Smooth muscle cell (in vitro differentiated cells): ENCODE results near the gene RNF213. TPM values are rescaled to one million over a fixed set of nuclear protein-coding genes. Genes with fewer than 3 reads are reported as not detected.

Experiments
- DNase-seq: peaks from one replicate; lab custom pipeline; 2025; ENCODE audit not compliant: unreplicated experiment; lab: John Stamatoyannopoulos, UW
- H2AFZ ChIP-seq: fragments of 200-600 bp; sonication (generic); 2 replicates; pipeline ENCODE4 v1.6.0; 2016; ENCODE audit warnings: antibody characterized with exemption, low read depth, mild to moderate bottlenecking
- H3F3A ChIP-seq: fragments of 200-600 bp; sonication (generic); 2 replicates; pipeline ENCODE4 v1.6.0; 2017; ENCODE audit warnings: antibody characterized with exemption, low read depth
- H3K27ac ChIP-seq: fragments of 200-600 bp; sonication (generic); 2 replicates; pipeline ENCODE4 v1.5.1; 2016; ENCODE audit warnings: low read depth, mild to moderate bottlenecking
- H3K27me3 ChIP-seq: fragments of 200-600 bp; sonication (generic); 2 replicates; pipeline ENCODE4 v1.6.1; 2016; ENCODE audit warnings: low read depth, mild to moderate bottlenecking
- H3K36me3 ChIP-seq: fragments of 200-600 bp; sonication (generic); 2 replicates; pipeline ENCODE4 v1.5.1; 2016; ENCODE audit warnings: low read depth
- H3K4me1 ChIP-seq: fragments of 200-600 bp; sonication (generic); 2 replicates; pipeline ENCODE4 v1.5.1; 2016; ENCODE audit warnings: low read depth
- H3K4me2 ChIP-seq: fragments of 200-600 bp; sonication (generic); 2 replicates; pipeline ENCODE4 v1.6.0; 2016; ENCODE audit warnings: mild to moderate bottlenecking
- H3K4me3 ChIP-seq: fragments of 200-600 bp; sonication (generic); 2 replicates; pipeline ENCODE4 v1.5.1; 2016; ENCODE audit warnings: mild to moderate bottlenecking
- H3K79me2 ChIP-seq: fragments of 200-600 bp; sonication (generic); 2 replicates; pipeline ENCODE4 v1.6.0; 2016; ENCODE audit warnings: low read depth, mild to moderate bottlenecking
- H3K9ac ChIP-seq: fragments of 200-600 bp; sonication (generic); 2 replicates; pipeline ENCODE4 v1.6.0; 2016; ENCODE audit warnings: low read depth
- H3K9me3 ChIP-seq: fragments of 200-600 bp; sonication (generic); replicated peaks from 2 replicates; pipeline ENCODE4 v1.5.1; 2016; ENCODE audit warnings: low read depth
- H4K20me1 ChIP-seq: fragments of 200-600 bp; sonication (generic); 2 replicates; pipeline ENCODE4 v1.6.0; 2016; ENCODE audit warnings: low read depth
- CTCF ChIP-seq: fragments of 200-600 bp; sonication (generic); IDR thresholded peaks from 2 replicates; pipeline ENCODE4 v1.5.1; 2017; ENCODE audit warnings: borderline replicate concordance, mild to moderate bottlenecking, antibody characterized with exemption; ENCODE audit not compliant: insufficient read depth, poor library complexity, severe bottlenecking
- WGBS: methylation state at CpG from one replicate; pipeline ENCODE4 v1.1.7; 2016; ENCODE audit warnings: low lambda C conversion rate; 5-methylcytosine and 5-hydroxymethylcytosine counted together
- polyA plus RNA-seq: library from polyadenylated mRNA; unstranded; fragments of >200 nt; fragmentation: Nextera tagmentation; extraction: Ambion mirVana; gene quantifications from 2 replicates; pipeline ENCODE4 v1.2.1, GENCODE V29; 2016
- total RNA-seq: library from RNA; depleted of rRNA; stranded (reverse); fragments of >200 nt; gene quantifications from 2 replicates; pipeline ENCODE4 v1.2.3, GENCODE V29; 2014

Gene RNF213
- total and polyA plus RNA-seq, 2 experiments from 2014 or later: 12.8 to 43.0 TPM

DNA sequence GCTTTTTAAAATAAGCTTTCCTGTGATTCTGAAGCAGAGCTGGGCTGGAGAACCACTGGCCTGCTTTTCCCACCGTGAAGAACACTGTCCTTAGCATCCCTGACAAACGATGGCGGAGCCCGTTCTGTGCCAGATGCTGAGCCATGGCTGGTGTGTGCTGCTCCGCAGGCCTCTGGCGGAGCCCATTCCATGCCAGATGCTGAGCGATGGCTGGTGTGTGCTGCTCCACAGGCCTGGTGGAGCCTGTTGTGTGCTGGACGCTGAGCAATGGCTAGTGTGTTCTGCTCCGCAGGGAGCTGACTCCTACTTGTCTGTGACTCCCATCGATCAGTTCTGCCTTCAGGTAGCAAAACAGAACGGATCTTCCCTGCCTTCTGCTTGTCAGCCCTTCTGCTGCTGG is 158.6 kb downstream of the RNF213 start:
- no peaks in the 10 kb centered on the region for H3K27me3 ChIP-seq
- no peak overlapping the region for H2AFZ ChIP-seq
- TF ChIP-seq CTCF: no peak
- H3K36me3 ChIP-seq: no peaks in the 10 kb centered on the region
- 95% methylated on average over 11 of the region's 11 CpGs for WGBS
- DNase-seq: no peak
- peaks cover 19% of the 10 kb centered on the region for H3K79me2 ChIP-seq
- no peak overlapping the region for H3K4me3 ChIP-seq
- H3K9ac ChIP-seq: no peak overlapping the region
- H3K27ac ChIP-seq: no peak overlapping the region
- no peaks in the 10 kb centered on the region for H3K4me1 ChIP-seq
- no peak overlapping the region for H3K4me2 ChIP-seq
- H4K20me1 ChIP-seq: peaks cover 56% of the 10 kb centered on the region
- H3F3A ChIP-seq: no peaks in the 10 kb centered on the region
- H3K9me3 ChIP-seq: no peaks in the 10 kb centered on the region

- 84% methylated on average over 20 of the region's 20 CpGs for WGBS
Observed at GRCh38 chr17:80421381-80422090, 160.9 kb downstream of the RNF213 start.

GRCh38 chr17:80422276-80422675 is 161.6 kb downstream of the RNF213 start:
- H3K4me1 ChIP-seq: no peaks in the 10 kb centered on the region
- H3K36me3 ChIP-seq: no peaks in the 10 kb centered on the region
- H3F3A ChIP-seq: no peaks in the 10 kb centered on the region
- H3K4me2 ChIP-seq: no peak overlapping the region
- no peak for TF ChIP-seq CTCF
- no peak for DNase-seq
- H3K9ac ChIP-seq: no peak overlapping the region
- no peak overlapping the region for H3K4me3 ChIP-seq
- peaks cover under 1% of the 10 kb centered on the region for H3K79me2 ChIP-seq
- peaks cover 48% of the 10 kb centered on the region for H4K20me1 ChIP-seq
- H3K27me3 ChIP-seq: no peaks in the 10 kb centered on the region
- WGBS: 94% methylated on average over 13 of the region's 18 CpGs
- H3K27ac ChIP-seq: no peak overlapping the region
- H3K9me3 ChIP-seq: no peaks in the 10 kb centered on the region
- H2AFZ ChIP-seq: no peak overlapping the region

More at GRCh38 chr17:80421381-80422090, 160.9 kb downstream of the RNF213 start:
- H3K4me2 ChIP-seq: no peak overlapping the region
- H3F3A ChIP-seq: no peaks in the 10 kb centered on the region
- H3K27ac ChIP-seq: no peak overlapping the region
- no peak overlapping the region for H3K9ac ChIP-seq
- peaks cover 8% of the 10 kb centered on the region for H3K79me2 ChIP-seq
- no peaks in the 10 kb centered on the region for H3K27me3 ChIP-seq
- H2AFZ ChIP-seq: no peak overlapping the region
- H3K9me3 ChIP-seq: no peaks in the 10 kb centered on the region
- H3K4me1 ChIP-seq: no peaks in the 10 kb centered on the region
- peaks cover 53% of the 10 kb centered on the region for H4K20me1 ChIP-seq
- no peaks in the 10 kb centered on the region for H3K36me3 ChIP-seq
- no peak overlapping the region for H3K4me3 ChIP-seq
- DNase-seq: no peak
- no peak for TF ChIP-seq CTCF

GRCh38 chr17:80422981-80423380 is 162.3 kb downstream of the RNF213 start:
- TF ChIP-seq CTCF: no peak

More at GRCh38 chr17:80422981-80423380, 162.3 kb downstream of the RNF213 start:
- Histone ChIP-seq H2AFZ (no peak overlapping the region), H3K9me3 (no peaks in the 10 kb centered on the region), H3K27me3 (no peaks in the 10 kb centered on the region), H3F3A (no peaks in the 10 kb centered on the region), H3K9ac (no peak overlapping the region), H3K4me2 (no peak overlapping the region), H3K27ac (no peak overlapping the region), H3K4me1 (no peaks in the 10 kb centered on the region), H4K20me1 (peaks cover 42% of the 10 kb centered on the region), H3K36me3 (no peaks in the 10 kb centered on the region), H3K79me2 (no peaks in the 10 kb centered on the region), H3K4me3 (no peak overlapping the region)
- no peak for DNase-seq
- 95% methylated on average over 18 of the region's 20 CpGs for WGBS
